ENCODE data around the gene KCNJ10. TPM values are rescaled to one million over a fixed set of nuclear protein-coding genes. Genes with fewer than 3 reads are reported as not detected.
"Not testable (repeated sequence)": the region's sequence is repeated elsewhere in the genome, so short reads cannot be mapped to it uniquely, and the experiment has no call there.

The KCNJ10 gene
- total RNA-seq, 2 donors from 2014 or later, result not detected

DNA sequence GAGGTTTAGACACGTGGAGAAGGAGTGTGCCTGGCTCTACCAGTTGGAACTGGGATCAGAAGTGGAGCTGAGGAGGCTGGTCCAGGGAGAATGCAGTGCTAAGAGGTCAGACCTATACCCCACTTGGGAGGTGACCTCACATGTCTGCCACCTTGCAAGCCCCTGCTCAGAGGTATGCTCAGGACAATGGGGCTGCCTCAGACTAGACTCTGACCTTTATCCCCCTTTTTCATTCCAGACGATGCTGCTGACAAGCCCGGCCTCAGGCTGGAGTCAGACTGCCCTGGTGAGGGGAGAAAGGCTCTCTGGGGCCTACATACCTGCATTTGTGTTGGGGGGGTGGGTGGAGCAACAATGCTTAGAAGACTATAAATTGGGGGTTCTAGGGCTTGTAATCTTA is 5.2 kb downstream of the KCNJ10 start:
- Mint-ChIP-seq H3K4me3 (no peak overlapping the region), H3K27ac (no peak overlapping the region), H3K9me3 (no peaks in the 10 kb centered on the region), H3K27me3 (peaks cover 18% of the 10 kb centered on the region), H3K4me1 (no peaks in the 10 kb centered on the region), H3K36me3 (ENCODE audit: low read depth) (no peaks in the 10 kb centered on the region)
- ATAC-seq (replicated peaks), result no peak

DNA sequence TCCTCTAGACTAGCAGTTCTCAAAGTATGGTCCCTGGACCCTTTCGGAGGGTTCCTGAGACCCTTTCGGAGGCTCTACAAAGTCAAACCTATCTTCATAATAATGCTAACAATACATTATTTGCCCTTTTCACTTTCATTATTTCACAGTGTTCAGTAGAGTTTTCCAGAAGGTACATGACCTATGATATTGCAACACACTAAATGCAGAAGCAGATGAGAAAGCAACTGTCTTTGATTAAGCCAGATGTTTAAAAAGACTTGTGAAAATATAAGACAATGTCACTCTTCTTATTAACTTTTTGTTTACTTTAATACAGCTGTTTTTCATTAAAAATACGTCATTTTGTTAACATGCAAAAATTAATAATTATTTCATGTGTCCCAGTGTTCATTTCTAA is 5.8 kb downstream of the KCNJ10 start:
- Mint-ChIP-seq H3K9me3 (no peaks in the 10 kb centered on the region), H3K27ac (no peak overlapping the region), H3K4me3 (no peak overlapping the region), H3K27me3 (peaks cover 18% of the 10 kb centered on the region), H3K36me3 (ENCODE audit: low read depth) (no peaks in the 10 kb centered on the region), H3K4me1 (no peaks in the 10 kb centered on the region)
- no peak for ATAC-seq (replicated peaks)

GRCh38 chr1:160063176-160063575 is 6.8 kb downstream of the KCNJ10 start:
- Mint-ChIP-seq H3K27ac (no peak overlapping the region), H3K9me3 (no peaks in the 10 kb centered on the region), H3K27me3 (peaks cover 20% of the 10 kb centered on the region), H3K36me3 (ENCODE audit: low read depth) (no peaks in the 10 kb centered on the region), H3K4me1 (no peaks in the 10 kb centered on the region), H3K4me3 (no peak overlapping the region)
- ATAC-seq (replicated peaks), result no peak

- no peak for ATAC-seq (replicated peaks)
- Mint-ChIP-seq H3K36me3 (ENCODE audit: low read depth) (no peaks in the 10 kb centered on the region), H3K9me3 (no peaks in the 10 kb centered on the region), H3K27ac (no peak overlapping the region), H3K4me3 (no peak overlapping the region), H3K27me3 (peaks cover 27% of the 10 kb centered on the region), H3K4me1 (no peaks in the 10 kb centered on the region)
Observed at GRCh38 chr1:160062230-160062532, 7.8 kb downstream of the KCNJ10 start.

DNA sequence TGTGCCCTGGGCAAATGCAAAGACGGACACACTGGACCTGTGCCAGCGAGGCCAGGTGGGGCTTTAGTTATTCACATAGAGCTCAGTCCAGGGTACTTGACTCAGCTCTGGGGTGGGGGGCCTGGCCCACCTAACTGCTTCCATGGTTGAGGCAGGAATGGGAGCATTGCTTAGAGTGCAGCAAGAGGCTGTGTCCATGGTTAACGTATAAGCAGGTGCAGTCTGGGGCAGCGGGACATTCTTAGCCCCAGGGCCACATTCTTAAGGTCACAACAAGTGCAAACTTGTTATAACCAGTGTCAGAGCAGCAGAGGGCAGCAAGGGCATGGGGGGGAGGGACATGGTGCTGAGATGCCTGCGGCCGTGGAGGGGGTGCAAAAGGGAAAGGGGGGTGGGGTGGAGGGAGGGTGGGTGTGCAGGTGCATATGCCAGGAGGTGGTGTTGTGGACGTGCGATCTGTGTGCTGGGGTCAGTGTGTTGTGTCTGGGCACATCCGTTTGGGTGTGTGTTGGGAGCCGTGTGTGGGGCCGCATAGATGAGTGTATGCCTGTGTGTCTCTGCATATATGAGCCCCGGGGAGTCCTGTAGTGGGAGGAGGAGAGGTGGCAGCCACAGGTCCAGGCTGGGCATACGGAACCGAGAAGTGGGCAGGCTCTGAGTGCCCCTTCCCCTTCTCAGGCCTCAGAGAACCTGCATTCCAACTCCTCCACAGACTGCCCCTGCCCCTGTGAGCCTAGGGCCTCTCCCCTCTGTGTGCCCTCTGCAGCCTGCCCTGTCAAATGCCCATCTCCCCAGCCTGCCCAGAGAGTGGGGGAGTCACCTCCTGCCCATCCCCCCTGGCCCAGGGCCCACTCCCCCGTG is 8.4 kb downstream of the KCNJ10 start:
- Mint-ChIP-seq H3K27ac (no peak overlapping the region), H3K4me3 (no peak overlapping the region), H3K27me3 (peaks cover 31% of the 10 kb centered on the region), H3K9me3 (no peaks in the 10 kb centered on the region), H3K36me3 (ENCODE audit: low read depth) (no peaks in the 10 kb centered on the region), H3K4me1 (no peaks in the 10 kb centered on the region)
- ATAC-seq (replicated peaks), result no peak

- no peaks in the 10 kb centered on the region for H3K9me3 Mint-ChIP-seq
- no peak for ATAC-seq (replicated peaks)
- no peaks in the 10 kb centered on the region for H3K36me3 Mint-ChIP-seq (ENCODE audit: low read depth)
- peaks cover 52% of the 10 kb centered on the region for H3K27me3 Mint-ChIP-seq
- H3K27ac Mint-ChIP-seq, result no peak overlapping the region
- no peak overlapping the region for H3K4me3 Mint-ChIP-seq
- no peaks in the 10 kb centered on the region for H3K4me1 Mint-ChIP-seq
Observed at GRCh38 chr1:160058087-160058486, 11.9 kb downstream of the KCNJ10 start.

DNA sequence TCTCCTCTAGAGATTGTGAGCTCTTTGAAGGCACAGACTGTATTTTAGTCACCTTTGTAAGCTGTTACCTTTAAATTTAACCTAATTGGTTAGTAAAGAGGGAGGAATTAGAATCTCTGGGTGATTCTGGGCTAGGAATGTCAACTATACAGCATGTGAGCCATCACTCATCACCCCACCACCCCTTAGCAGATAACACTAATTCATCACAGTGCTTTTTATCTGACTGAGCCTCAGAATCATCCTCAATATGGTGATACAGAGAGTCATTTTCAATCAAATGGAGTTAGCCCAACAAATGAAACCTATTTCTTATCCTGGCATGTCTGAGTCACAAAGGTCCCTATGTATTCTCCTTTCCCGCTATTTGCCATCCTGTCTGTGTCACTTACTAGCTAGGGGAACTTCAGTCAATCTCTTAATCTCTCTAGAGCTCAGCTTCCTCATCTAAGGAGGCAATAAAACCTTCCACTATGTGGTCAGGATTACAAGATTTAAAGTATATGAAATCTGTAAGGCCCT is 13.3 kb downstream of the KCNJ10 start:
- H3K27me3 Mint-ChIP-seq, result peaks cover 59% of the 10 kb centered on the region
- no peak overlapping the region for H3K4me3 Mint-ChIP-seq
- ATAC-seq (replicated peaks), result no peak
- no peaks in the 10 kb centered on the region for H3K9me3 Mint-ChIP-seq
- H3K4me1 Mint-ChIP-seq, result no peaks in the 10 kb centered on the region
- H3K36me3 Mint-ChIP-seq (ENCODE audit: low read depth), result no peaks in the 10 kb centered on the region
- no peak overlapping the region for H3K27ac Mint-ChIP-seq

GRCh38 chr1:160053548-160054365 is 16.2 kb downstream of the KCNJ10 start:
- peaks cover 59% of the 10 kb centered on the region for H3K27me3 Mint-ChIP-seq
- H3K4me1 Mint-ChIP-seq, result no peaks in the 10 kb centered on the region
- H3K36me3 Mint-ChIP-seq (ENCODE audit: low read depth), result no peaks in the 10 kb centered on the region
- no peaks in the 10 kb centered on the region for H3K9me3 Mint-ChIP-seq
- no peak for ATAC-seq (replicated peaks)
- no peak overlapping the region for H3K27ac Mint-ChIP-seq
- no peak overlapping the region for H3K4me3 Mint-ChIP-seq

GRCh38 chr1:160052936-160053335 is 17.0 kb downstream of the KCNJ10 start:
- no peak overlapping the region for H3K27ac Mint-ChIP-seq
- ATAC-seq (replicated peaks), result no peak
- H3K36me3 Mint-ChIP-seq (ENCODE audit: low read depth), result no peaks in the 10 kb centered on the region
- no peaks in the 10 kb centered on the region for H3K4me1 Mint-ChIP-seq
- H3K9me3 Mint-ChIP-seq, result no peaks in the 10 kb centered on the region
- H3K4me3 Mint-ChIP-seq, result no peak overlapping the region
- H3K27me3 Mint-ChIP-seq, result peaks cover 54% of the 10 kb centered on the region

- Mint-ChIP-seq H3K4me1 (peaks cover 9% of the 10 kb centered on the region), H3K9me3 (no peaks in the 10 kb centered on the region), H3K4me3 (no peak overlapping the region), H3K27ac (no peak overlapping the region), H3K27me3 (peaks cover 39% of the 10 kb centered on the region), H3K36me3 (ENCODE audit: low read depth) (no peaks in the 10 kb centered on the region)
- ATAC-seq (replicated peaks), result no peak
Observed at GRCh38 chr1:160050619-160051018, 19.3 kb downstream of the KCNJ10 start.

DNA sequence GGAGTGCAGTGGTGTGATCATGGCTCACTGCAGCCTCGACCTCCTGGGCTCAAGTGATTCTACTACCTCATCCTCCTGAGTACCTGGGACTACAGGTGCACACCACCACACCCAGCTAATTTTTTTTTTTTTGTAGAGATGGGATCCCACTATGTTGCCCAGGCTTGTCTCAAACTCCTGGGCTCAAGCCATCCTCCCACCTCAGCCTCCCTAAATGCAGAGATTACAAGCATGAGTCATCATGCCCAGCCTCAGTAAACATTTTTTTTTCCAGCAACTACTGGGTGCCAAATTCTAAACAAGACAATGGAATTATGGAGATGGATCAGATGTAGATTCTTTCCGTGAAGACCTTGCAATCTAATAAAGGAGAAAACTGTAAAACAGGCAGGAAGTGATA is 19.8 kb downstream of the KCNJ10 start:
- not testable (repeated sequence) for H3K4me3 Mint-ChIP-seq; H3K9me3 Mint-ChIP-seq; H3K36me3 Mint-ChIP-seq (ENCODE audit: low read depth); ATAC-seq (replicated peaks); H3K4me1 Mint-ChIP-seq; H3K27ac Mint-ChIP-seq
- H3K27me3 Mint-ChIP-seq, result peaks cover 39% of the 10 kb centered on the region

GRCh38 chr1:160049101-160049500 is 20.9 kb downstream of the KCNJ10 start:
- peaks cover 9% of the 10 kb centered on the region for H3K4me1 Mint-ChIP-seq
- no peaks in the 10 kb centered on the region for H3K36me3 Mint-ChIP-seq (ENCODE audit: low read depth)
- peaks cover 32% of the 10 kb centered on the region for H3K27me3 Mint-ChIP-seq
- H3K9me3 Mint-ChIP-seq, result no peaks in the 10 kb centered on the region
- no peak for ATAC-seq (replicated peaks)
- no peak overlapping the region for H3K27ac Mint-ChIP-seq
- no peak overlapping the region for H3K4me3 Mint-ChIP-seq

GRCh38 chr1:160048335-160048734 is 21.6 kb downstream of the KCNJ10 start:
- H3K27me3 Mint-ChIP-seq, result peaks cover 25% of the 10 kb centered on the region
- no peaks in the 10 kb centered on the region for H3K36me3 Mint-ChIP-seq (ENCODE audit: low read depth)
- ATAC-seq (replicated peaks), result no peak
- H3K4me3 Mint-ChIP-seq, result no peak overlapping the region
- H3K9me3 Mint-ChIP-seq, result no peaks in the 10 kb centered on the region
- no peak overlapping the region for H3K27ac Mint-ChIP-seq
- peaks cover 9% of the 10 kb centered on the region for H3K4me1 Mint-ChIP-seq

GRCh38 chr1:160047111-160047991 is 22.6 kb downstream of the KCNJ10 start:
- H3K4me3 Mint-ChIP-seq, result peak overlapping the region; percentile 73
- H3K27me3 Mint-ChIP-seq, result peaks cover 23% of the 10 kb centered on the region
- no peaks in the 10 kb centered on the region for H3K36me3 Mint-ChIP-seq (ENCODE audit: low read depth)
- H3K4me1 Mint-ChIP-seq, result peaks cover 9% of the 10 kb centered on the region
- H3K9me3 Mint-ChIP-seq, result no peaks in the 10 kb centered on the region
- H3K27ac Mint-ChIP-seq, result peak overlapping the region; percentile 79
- ATAC-seq (replicated peaks), result no peak
